Psoas muscle (tissue), 8 donors: ENCODE measurements around the gene FATE1. TPM values are rescaled to one million over a fixed set of nuclear protein-coding genes. Genes with fewer than 3 reads are reported as not detected.

Experiments
- ATAC-seq, 4 donors: fragments of 200-7000 bp; cut with Tn5 transposase; one replicate each; pipeline ENCODE4 v1.9.1; 2020; ENCODE audit warnings: moderate library complexity in 3 of 4, mild to moderate bottlenecking in 2 of 4
- DNase-seq, 2 donors: peaks; one replicate each; pipeline ENCODE4 v3.0.0-alpha.2; 2020
- H3K27ac ChIP-seq: fragments of 200-600 bp; one replicate; pipeline ENCODE4 v1.8.0; 2022
- H3K27me3 ChIP-seq, 3 donors: fragments of 200-600 bp in 1 of 3; one replicate each; pipeline versions ENCODE4 v1.6.1 to v1.8.0; 2013 to 2022; ENCODE audit warnings: low read length in 2 of 3, mild to moderate bottlenecking in 2 of 3, moderate library complexity in 1 of 3; ENCODE audit not compliant: insufficient read depth in 3 of 3
- H3K36me3 ChIP-seq, 2 donors: fragments of 200-600 bp in 1 of 2; one replicate each; pipeline versions ENCODE4 v1.6.1 to v1.8.0; 2013 to 2022; ENCODE audit warnings: low read depth in 1 of 2, mild to moderate bottlenecking in 1 of 2, moderate library complexity in 1 of 2; ENCODE audit not compliant: insufficient read depth in 1 of 2
- H3K4me1 ChIP-seq: fragments of 200-600 bp; one replicate; pipeline ENCODE4 v1.8.0; 2022
- H3K4me3 ChIP-seq: fragments of 200-600 bp; one replicate; pipeline ENCODE4 v1.8.0; 2022; ENCODE audit warnings: mild to moderate bottlenecking
- H3K9me3 ChIP-seq: fragments of 200-600 bp; one replicate; pipeline ENCODE4 v1.8.0; 2022
- CTCF ChIP-seq: fragments of 200-600 bp; IDR thresholded peaks from one replicate; pipeline ENCODE4 v1.8.0; 2022; ENCODE audit warnings: antibody characterized with exemption
- WGBS, 3 donors: extraction: QIAGEN DNeasy Blood & Tissue Kit; methylation state at CpG; one replicate each; pipeline versions ENCODE4 v1.1.6 to v1.1.7; 2013; 5-methylcytosine and 5-hydroxymethylcytosine counted together
- intact Hi-C, 2 donors: fragments of 100-400 bp; cut with DNase I; formaldehyde crosslinking; loops; one replicate each; pipeline versions ENCODE4 v1.11.0 to v1.14.2; 2022
- polyA plus RNA-seq, 3 donors: library from polyadenylated mRNA; stranded (reverse); fragments of 200-250 nt; gene quantifications; one replicate each; pipeline ENCODE4 v1.2.3, GENCODE V29; 2013
- total RNA-seq, 4 donors: library from RNA; stranded (reverse); fragmentation: NEBNext Ultra II Directional in 2 of 4; extraction: Animal tissue kit (Norgen Biotek cat#: 25700) in 2 of 4; gene quantifications; one replicate each; pipeline versions ENCODE4 v1.2.1 to v1.2.4, GENCODE V29; 2021 to 2023
- donor health status: healthy with polysubstance abuse.
- donor health status: DM: no; HTN: no; CAD: no; lungs with moderate emphysema.
- donor health status: Bipolar disorder and iron deficiency.
- donor health status: healthy.
- donor health status: DM: yes; HTN: yes; CAD: no.
- donor health status: DM: no; HTN: no; CAD: no.
- donor health status: DM: no; HTN: no; CAD: no.
- donor health status: DM: yes; HTN: yes; CAD: no.

FATE1 gene
- total and polyA plus RNA-seq, 7 donors = 0.06 to 0.39 (median 0.15) TPM; not detected in 3

GRCh38 chrX:151714362-151714761, 1.5 kb upstream of the FATE1 start:
- no peaks in the 10 kb centered on the region for H3K9me3 ChIP-seq
- H3K4me1 ChIP-seq = no peaks in the 10 kb centered on the region
- H3K36me3 ChIP-seq = no peaks in the 10 kb centered on the region
- intact Hi-C loops = no loop called here
- 60 to 65% (median 65%) methylated on average over 5 of the region's 5 CpGs for WGBS, 3 donors
- no peak overlapping the region for H3K4me3 ChIP-seq
- no peak overlapping the region for H3K27ac ChIP-seq
- H3K27me3 ChIP-seq = peaks cover 0 to 4% (median 0%) of the 10 kb centered on the region in 3 donors
- DNase-seq (no peak), ATAC-seq (no peak)
- TF ChIP-seq CTCF = no peak

GRCh38 chrX:151722241-151722846, 6.5 kb downstream of the FATE1 start:
- Histone ChIP-seq H3K9me3 (no peaks in the 10 kb centered on the region), H3K36me3 (no peaks in the 10 kb centered on the region), H3K4me1 (no peaks in the 10 kb centered on the region), H3K27ac (no peak overlapping the region), H3K27me3 (peaks cover 0 to 3% (median 0%) of the 10 kb centered on the region in 3 donors), H3K4me3 (no peak overlapping the region)
- DNase-seq (no peak), ATAC-seq (peak in 3 of 4 donors; percentile 39 to 58 (median 58))
- peak; percentile 26 for TF ChIP-seq CTCF
- 33 to 51% (median 47%) methylated on average over 16 to 24 of the region's 24 CpGs for WGBS, 3 donors
- intact Hi-C loops = no loop called here

GRCh38 chrX:151723156-151723760, 7.4 kb downstream of the FATE1 start:
- Histone ChIP-seq H3K27ac (no peak overlapping the region), H3K4me1 (no peaks in the 10 kb centered on the region), H3K36me3 (no peaks in the 10 kb centered on the region), H3K4me3 (no peak overlapping the region), H3K27me3 (peaks cover 0 to 3% (median 0%) of the 10 kb centered on the region in 3 donors), H3K9me3 (no peaks in the 10 kb centered on the region)
- no peak for TF ChIP-seq CTCF
- ATAC-seq = no peak
- DNase-seq = no peak
- WGBS, 3 donors = 58 to 72% (median 71%) methylated on average over 6 to 7 of the region's 7 CpGs
- intact Hi-C loops = no loop called here

- intact Hi-C loops = no loop called here
- peaks cover 0 to 3% (median 0%) of the 10 kb centered on the region in 3 donors for H3K27me3 ChIP-seq
- H3K4me1 ChIP-seq = no peaks in the 10 kb centered on the region
- WGBS, 3 donors = 35 to 41% (median 37%) methylated on average over 4 to 7 of the region's 7 CpGs
- DNase-seq (no peak), ATAC-seq (no peak)
- no peak for TF ChIP-seq CTCF
- H3K4me3 ChIP-seq = no peak overlapping the region
- H3K9me3 ChIP-seq = no peaks in the 10 kb centered on the region
- no peak overlapping the region for H3K27ac ChIP-seq
- H3K36me3 ChIP-seq = no peaks in the 10 kb centered on the region
These were observed 8.9 kb downstream of the FATE1 start for GRCh38 chrX:151724563-151725337.
